Fibroblast of lung (primary cell): Measurements from ENCODE around the gene SNRPA.

Source experiments
- CTCF ChIP-seq, 2 donors: IDR thresholded peaks in 1 of 2; conservative IDR thresholded peaks in 1 of 2; 1 replicate in 1 of 2; 2 replicates in 1 of 2; pipeline ENCODE4 v1.5.1; 2011 to 2012; ENCODE audit warnings: low read length in 2 of 2, control low read depth in 1 of 2, inconsistent platforms in 1 of 2, low read depth in 1 of 2, mild to moderate bottlenecking in 1 of 2
- EZH2 ChIP-seq: IDR thresholded peaks from 2 replicates; pipeline ENCODE4 v1.5.1; 2012; ENCODE audit warnings: low read length, control low read depth, mild to moderate bottlenecking; ENCODE audit errors: missing control alignments

DNA sequence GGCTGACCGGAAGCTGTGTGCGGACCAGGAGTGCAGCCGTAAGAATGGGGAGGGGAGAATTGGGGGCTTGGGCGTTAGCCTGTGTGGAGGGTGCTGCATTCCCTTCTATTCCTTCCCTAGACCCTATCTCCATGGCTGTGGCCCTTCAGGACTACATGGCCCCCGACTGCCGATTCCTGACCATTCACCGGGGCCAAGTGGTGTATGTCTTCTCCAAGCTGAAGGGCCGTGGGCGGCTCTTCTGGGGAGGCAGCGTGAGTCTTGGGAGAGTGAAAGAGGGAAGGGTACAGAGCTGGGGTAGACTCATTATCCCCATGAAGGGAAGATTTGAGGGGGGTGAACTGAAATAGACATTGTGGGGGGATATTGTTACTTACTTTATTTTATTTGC lies 24.6 kb downstream of the SNRPA start:
- TF ChIP-seq CTCF (conservative IDR thresholded peaks at IDR 0.05 in 1 of 2, IDR thresholded peaks at IDR 0.05 in 1 of 2; ENCODE audit: low read depth in 1 of 2, low read length in 2 of 2), result no peak
- no peak for TF ChIP-seq EZH2
